CD8-positive, alpha-beta memory T cell (primary cell): ENCODE measurements around the gene TAAR1. TPM values are rescaled to one million over a fixed set of nuclear protein-coding genes. Genes with fewer than 3 reads are reported as not detected.
"Not testable (repeated sequence)": the region's sequence is repeated elsewhere in the genome, so short reads cannot be mapped to it uniquely, and the experiment has no call there.

Source experiments
- CTCF ChIA-PET: fragments of 350-600 bp; sonication (Branson Sonifier 250); formaldehyde crosslinking; loops from one replicate; lab custom pipeline; 2021; ENCODE audit warnings: antibody characterized with exemption; lab: Charles Lee
- POLR2A ChIA-PET: fragments of 350-600 bp; sonication (Branson Sonifier 250); formaldehyde crosslinking; loops from one replicate; lab custom pipeline; 2021; ENCODE audit warnings: antibody characterized with exemption; lab: Charles Lee
- DNase-seq, 5 donors: peaks; one replicate each; pipeline versions ENCODE4 v3.0.0 to v3.0.0-alpha.2; 2020 to 2022; ENCODE audit warnings: mixed read lengths in 1 of 5
- H3K27ac ChIP-seq: one replicate; pipeline ENCODE4 v1.7.0; 2013; ENCODE audit warnings: low read depth, mild to moderate bottlenecking, low read length, moderate library complexity
- H3K27me3 ChIP-seq: 2 replicates; pipeline ENCODE4 v1.7.0; 2013; ENCODE audit warnings: low read length, mild to moderate bottlenecking; ENCODE audit not compliant: insufficient read depth, poor library complexity, severe bottlenecking
- H3K36me3 ChIP-seq: 2 replicates; pipeline ENCODE4 v1.7.0; 2013; ENCODE audit warnings: mild to moderate bottlenecking, low read length, moderate library complexity; ENCODE audit not compliant: insufficient read depth
- H3K4me1 ChIP-seq: 2 replicates; pipeline ENCODE4 v1.7.0; 2013; ENCODE audit warnings: mild to moderate bottlenecking, low read length, moderate library complexity; ENCODE audit not compliant: insufficient read depth
- H3K4me3 ChIP-seq: 2 replicates; pipeline ENCODE4 v1.7.0; 2013; ENCODE audit warnings: mild to moderate bottlenecking, low read length
- H3K9me3 ChIP-seq: 2 replicates; pipeline ENCODE4 v1.7.0; 2013; ENCODE audit warnings: mild to moderate bottlenecking, low read length
- H3K27ac Mint-ChIP-seq, 8 donors: one replicate each; pipeline ENCODE4 v1.8.0; 2020 to 2021; ENCODE audit warnings: mixed read lengths in 8 of 8, mild to moderate bottlenecking in 6 of 8, inconsistent platforms in 3 of 8, moderate library complexity in 3 of 8
- H3K27me3 Mint-ChIP-seq, 2 donors: one replicate each; pipeline ENCODE4 v1.8.0; 2020 to 2021; ENCODE audit warnings: mixed read lengths in 2 of 2, mild to moderate bottlenecking in 1 of 2, moderate library complexity in 1 of 2
- H3K36me3 Mint-ChIP-seq, 3 donors: one replicate each; pipeline ENCODE4 v1.8.0; 2020 to 2021; ENCODE audit warnings: mixed read lengths in 3 of 3, inconsistent platforms in 1 of 3, mild to moderate bottlenecking in 1 of 3
- H3K4me1 Mint-ChIP-seq, 3 donors: one replicate each; pipeline ENCODE4 v1.8.0; 2020 to 2021; ENCODE audit warnings: mixed read lengths in 3 of 3, inconsistent platforms in 1 of 3, mild to moderate bottlenecking in 1 of 3
- H3K4me3 Mint-ChIP-seq, 7 donors: one replicate each; pipeline ENCODE4 v1.8.0; 2020 to 2021; ENCODE audit warnings: mixed read lengths in 7 of 7, mild to moderate bottlenecking in 6 of 7, moderate library complexity in 4 of 7, inconsistent platforms in 2 of 7
- H3K9me3 Mint-ChIP-seq, 5 donors: one replicate each; pipeline ENCODE4 v1.8.0; 2020 to 2022; ENCODE audit warnings: mixed read lengths in 5 of 5, mild to moderate bottlenecking in 3 of 5, moderate library complexity in 2 of 5, inconsistent platforms in 1 of 5
- polyA plus RNA-seq: library from polyadenylated mRNA; unstranded; fragments of 300-500 nt; fragmentation: Illumina TruSeq; gene quantifications from one replicate; pipeline ENCODE4 v1.2.3, GENCODE V29; 2021
- total RNA-seq, 2 experiments: library from RNA; stranded (reverse); gene quantifications; one replicate each; pipeline ENCODE4 v1.2.3, GENCODE V29; 2021

Gene TAAR1
- total and polyA plus RNA-seq, 3 experiments from 2014 or later = not detected

- peaks cover 0 to 3% (median 0%) of the 10 kb centered on the region in 5 donors for H3K9me3 Mint-ChIP-seq
- ChIA-PET POLR2A (no interaction called here), CTCF (no interaction called here)
- no peak overlapping the region for H3K27ac Mint-ChIP-seq
- H3K36me3 Mint-ChIP-seq = no peaks in the 10 kb centered on the region
- Histone ChIP-seq H3K4me3 (no peak overlapping the region), H3K4me1 (peaks cover 2% of the 10 kb centered on the region), H3K36me3 (no peaks in the 10 kb centered on the region), H3K27me3 (no peaks in the 10 kb centered on the region), H3K27ac (no peak overlapping the region), H3K9me3 (no peaks in the 10 kb centered on the region)
- no peak overlapping the region for H3K4me3 Mint-ChIP-seq
- H3K4me1 Mint-ChIP-seq = peaks cover 5 to 9% (median 6%) of the 10 kb centered on the region in 3 donors
- peaks cover 5 to 12% of the 10 kb centered on the region in 2 donors for H3K27me3 Mint-ChIP-seq
- no peak for DNase-seq
Observed at GRCh38 chr6:132607544-132608233, 51.3 kb downstream of the TAAR1 start.

- H3K9me3 ChIP-seq = no peaks in the 10 kb centered on the region
- Mint-ChIP-seq H3K4me3 (no peak overlapping the region), H3K36me3 (no peaks in the 10 kb centered on the region), H3K27me3 (peaks cover 10 to 16% of the 10 kb centered on the region in 2 donors), H3K27ac (no peak overlapping the region), H3K4me1 (no peaks in the 10 kb centered on the region), H3K9me3 (peaks cover 0 to 3% (median 0%) of the 10 kb centered on the region in 5 donors)
- ChIA-PET POLR2A (no interaction called here), CTCF (no interaction called here)
- H3K27me3 ChIP-seq = no peaks in the 10 kb centered on the region
- H3K4me1 ChIP-seq = no peaks in the 10 kb centered on the region
- H3K4me3 ChIP-seq = no peak overlapping the region
- DNase-seq = no peak
- H3K36me3 ChIP-seq = no peaks in the 10 kb centered on the region
- no peak overlapping the region for H3K27ac ChIP-seq
Observed at GRCh38 chr6:132604635-132605152, 54.3 kb downstream of the TAAR1 start.

DNA sequence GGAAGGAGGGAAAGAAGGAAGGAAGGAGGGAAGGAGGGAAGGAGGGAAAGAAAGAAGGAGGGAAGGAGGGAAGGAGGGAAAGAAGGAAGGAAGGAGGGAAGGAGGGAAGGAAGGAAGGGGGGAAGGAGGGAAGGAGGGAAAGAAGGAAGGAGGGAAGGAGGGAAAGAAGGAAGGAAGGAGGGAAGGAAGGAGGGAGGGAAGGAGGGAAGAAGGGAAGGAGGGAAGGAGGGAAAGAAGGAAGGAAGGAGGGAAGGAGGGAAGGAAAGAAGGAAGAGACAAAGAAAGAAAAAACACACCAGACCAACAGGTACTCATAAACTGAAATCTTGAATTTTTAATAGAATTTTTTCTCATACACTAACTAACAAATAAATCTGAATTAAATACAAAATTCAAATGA, 58.1 kb downstream of the TAAR1 start:
- H3K36me3 Mint-ChIP-seq, H3K4me1 ChIP-seq, H3K9me3 ChIP-seq, H3K27ac ChIP-seq, H3K27ac Mint-ChIP-seq, CTCF ChIA-PET, H3K4me3 Mint-ChIP-seq, DNase-seq, H3K9me3 Mint-ChIP-seq, H3K4me3 ChIP-seq, H3K27me3 ChIP-seq, POLR2A ChIA-PET, H3K4me1 Mint-ChIP-seq, H3K36me3 ChIP-seq: not testable (repeated sequence)
- H3K27me3 Mint-ChIP-seq = peaks cover 18 to 30% of the 10 kb centered on the region in 2 donors

- Histone ChIP-seq H3K4me3 (no peak overlapping the region), H3K36me3 (no peaks in the 10 kb centered on the region), H3K27ac (no peak overlapping the region), H3K9me3 (no peaks in the 10 kb centered on the region), H3K4me1 (no peaks in the 10 kb centered on the region), H3K27me3 (no peaks in the 10 kb centered on the region)
- ChIA-PET CTCF (interaction anchor here (1.1 kb wide), 1 partner anchor 200 kb away, joined by 3 read pairs; the partner anchor contains the start of gene SLC18B1), POLR2A (interaction anchor here (0.6 kb wide), 1 partner anchor 33 kb away, joined by 5 read pairs; no protein-coding TSS in a partner anchor)
- Mint-ChIP-seq H3K36me3 (no peaks in the 10 kb centered on the region), H3K27ac (no peak overlapping the region), H3K4me3 (no peak overlapping the region), H3K9me3 (no peaks in the 10 kb centered on the region), H3K27me3 (peaks cover 15 to 39% of the 10 kb centered on the region in 2 donors), H3K4me1 (no peaks in the 10 kb centered on the region)
- DNase-seq = no peak
Observed at GRCh38 chr6:132598473-132598872, 60.5 kb downstream of the TAAR1 start.

DNA sequence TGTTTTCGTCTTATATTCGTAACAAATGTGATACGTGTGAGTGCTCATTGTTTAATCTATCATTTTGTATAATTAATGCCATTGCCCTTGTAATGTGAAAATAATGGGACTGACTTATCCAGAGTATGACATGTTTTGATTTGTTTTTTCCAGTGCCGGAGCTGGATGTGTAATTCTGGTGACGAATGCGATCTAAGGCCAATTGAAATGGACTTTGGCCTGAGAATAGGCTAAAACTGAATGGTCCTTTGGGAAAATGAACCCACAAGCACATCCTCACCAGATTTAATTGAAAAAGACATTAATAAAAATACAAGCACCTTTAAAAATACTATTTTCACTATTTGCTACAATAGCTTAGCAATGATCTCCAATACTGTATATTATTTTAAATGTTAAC, 62.8 kb downstream of the TAAR1 start:
- Mint-ChIP-seq H3K27me3 (peaks cover 16 to 41% of the 10 kb centered on the region in 2 donors), H3K27ac (no peak overlapping the region), H3K4me3 (no peak overlapping the region), H3K4me1 (no peaks in the 10 kb centered on the region), H3K9me3 (no peaks in the 10 kb centered on the region), H3K36me3 (no peaks in the 10 kb centered on the region)
- no peak for DNase-seq
- ChIA-PET POLR2A (no interaction called here), CTCF (no interaction called here)
- H3K4me1 ChIP-seq = no peaks in the 10 kb centered on the region
- no peak overlapping the region for H3K27ac ChIP-seq
- H3K9me3 ChIP-seq = no peaks in the 10 kb centered on the region
- no peaks in the 10 kb centered on the region for H3K27me3 ChIP-seq
- no peak overlapping the region for H3K4me3 ChIP-seq
- no peaks in the 10 kb centered on the region for H3K36me3 ChIP-seq

Other genes starting within 250 kb of the TAAR1 start
- gene STX7, start 146.1 kb downstream of the TAAR1 start, total RNA-seq = 10 to 100 TPM; 19.0 to 25.1 TPM
- gene STX7, start 146.1 kb downstream of the TAAR1 start, polyA plus RNA-seq = 11.4 TPM
- not detected for gene TAAR9, start 120.9 kb downstream of the TAAR1 start, total RNA-seq
- gene TAAR9, start 120.9 kb downstream of the TAAR1 start, polyA plus RNA-seq = not detected
- not detected for gene TAAR8, start 106.5 kb downstream of the TAAR1 start, total RNA-seq
- gene TAAR8, start 106.5 kb downstream of the TAAR1 start, polyA plus RNA-seq = not detected
- not detected for gene TAAR6, start 88.9 kb downstream of the TAAR1 start, total RNA-seq
- not detected for gene TAAR6, start 88.9 kb downstream of the TAAR1 start, polyA plus RNA-seq
- not detected for gene TAAR5, start 69.4 kb downstream of the TAAR1 start, total RNA-seq
- not detected for gene TAAR5, start 69.4 kb downstream of the TAAR1 start, polyA plus RNA-seq
- not detected for gene TAAR2, start 34.9 kb downstream of the TAAR1 start, total RNA-seq
- gene TAAR2, start 34.9 kb downstream of the TAAR1 start, polyA plus RNA-seq = not detected
- gene VNN1, start 54.9 kb upstream of the TAAR1 start, total RNA-seq = not detected
- not detected for gene VNN1, start 54.9 kb upstream of the TAAR1 start, polyA plus RNA-seq
- 1 to 10 TPM; 5.1 to 6.0 TPM for gene VNN2, start 98.7 kb upstream of the TAAR1 start, total RNA-seq
- gene VNN2, start 98.7 kb upstream of the TAAR1 start, polyA plus RNA-seq = 35.8 TPM
- gene SLC18B1, start 139.5 kb upstream of the TAAR1 start, total RNA-seq = 1 to 10 TPM; 7.1 to 7.3 TPM
- gene SLC18B1, start 139.5 kb upstream of the TAAR1 start, polyA plus RNA-seq = 14.7 TPM
- gene RPS12, start 155.4 kb upstream of the TAAR1 start, total RNA-seq = 1,000 to 10,000 TPM; 1,945 to 2,001 TPM
- 2,302 TPM for gene RPS12, start 155.4 kb upstream of the TAAR1 start, polyA plus RNA-seq